Natural killer cell (primary cell): ENCODE data around the gene LBP. TPM values are rescaled to one million over a fixed set of nuclear protein-coding genes. Genes with fewer than 3 reads are reported as not detected.

Experiments
- ATAC-seq, 3 donors: fragments of 150-1000 bp in 2 of 3; fragments of 200-7000 bp in 1 of 3; cut with Tn5 transposase; 1 replicate in 1 of 3; 2 replicates in 2 of 3; pipeline ENCODE4 v1.10.0; 2021; ENCODE audit warnings: mild to moderate bottlenecking in 2 of 3, moderate library complexity in 2 of 3
- DNase-seq, 2 donors: peaks; one replicate each; pipeline versions ENCODE4 v3.0.0 to v3.0.0-alpha.2; 2013 to 2021; ENCODE audit warnings: mixed read lengths in 1 of 2
- H3K27ac ChIP-seq: one replicate; pipeline ENCODE4 v1.5.1; 2013; ENCODE audit warnings: mild to moderate bottlenecking, low read length
- H3K27me3 ChIP-seq: one replicate; pipeline ENCODE4 v1.6.1; 2013; ENCODE audit warnings: low read length; ENCODE audit not compliant: control insufficient read depth, insufficient read depth
- H3K36me3 ChIP-seq: one replicate; pipeline ENCODE4 v1.6.1; 2013; ENCODE audit warnings: low read length; ENCODE audit not compliant: control insufficient read depth, insufficient read depth
- H3K4me1 ChIP-seq: one replicate; pipeline ENCODE4 v1.6.1; 2013; ENCODE audit warnings: low read length; ENCODE audit not compliant: control insufficient read depth, insufficient read depth
- H3K4me3 ChIP-seq: one replicate; pipeline ENCODE4 v1.5.1; 2013; ENCODE audit warnings: low read length
- H3K9me3 ChIP-seq: one replicate; pipeline ENCODE4 v1.6.1; 2013; ENCODE audit warnings: low read length; ENCODE audit not compliant: control insufficient read depth, insufficient read depth
- H3K27ac Mint-ChIP-seq, 2 donors: one replicate each; pipeline ENCODE4 v1.8.0; 2022; ENCODE audit warnings: mild to moderate bottlenecking in 2 of 2, mixed read lengths in 2 of 2, moderate library complexity in 1 of 2
- H3K27me3 Mint-ChIP-seq, 2 donors: one replicate each; pipeline ENCODE4 v1.8.0; 2022; ENCODE audit warnings: low read depth in 2 of 2, mixed read lengths in 2 of 2
- H3K36me3 Mint-ChIP-seq: one replicate; pipeline ENCODE4 v1.8.0; 2022; ENCODE audit warnings: mixed read lengths
- H3K4me1 Mint-ChIP-seq, 2 donors: one replicate each; pipeline ENCODE4 v1.8.0; 2022; ENCODE audit warnings: mixed read lengths in 2 of 2
- H3K4me3 Mint-ChIP-seq: one replicate; pipeline ENCODE4 v1.8.0; 2022; ENCODE audit warnings: mild to moderate bottlenecking, moderate library complexity, mixed read lengths
- H3K9me3 Mint-ChIP-seq, 2 donors: one replicate each; pipeline ENCODE4 v1.8.0; 2022; ENCODE audit warnings: mixed read lengths in 2 of 2
- WGBS: methylation state at CpG from one replicate; pipeline ENCODE4 v1.1.7; 2013; ENCODE audit warnings: missing lambda C conversion rate; ENCODE audit not compliant: insufficient coverage; 5-methylcytosine and 5-hydroxymethylcytosine counted together
- intact Hi-C: fragments of 100-400 bp; cut with micrococcal nuclease; formaldehyde crosslinking; loops from one replicate; pipeline ENCODE4 v1.14.2; 2022
- total RNA-seq, 4 donors: library from RNA; stranded (reverse); fragments of 120-200 nt in 1 of 4; gene quantifications; one replicate each; pipeline versions ENCODE4 v1.2.3 to v1.2.4, GENCODE V29; 2013 to 2022
- TF ChIP-seq, protein P1 (sequence below): fragments of 200-600 bp; IDR thresholded peaks from one replicate; pipeline ENCODE4 v1.8.0; 2022; ENCODE audit warnings: antibody characterized with exemption

Gene LBP, protein sequence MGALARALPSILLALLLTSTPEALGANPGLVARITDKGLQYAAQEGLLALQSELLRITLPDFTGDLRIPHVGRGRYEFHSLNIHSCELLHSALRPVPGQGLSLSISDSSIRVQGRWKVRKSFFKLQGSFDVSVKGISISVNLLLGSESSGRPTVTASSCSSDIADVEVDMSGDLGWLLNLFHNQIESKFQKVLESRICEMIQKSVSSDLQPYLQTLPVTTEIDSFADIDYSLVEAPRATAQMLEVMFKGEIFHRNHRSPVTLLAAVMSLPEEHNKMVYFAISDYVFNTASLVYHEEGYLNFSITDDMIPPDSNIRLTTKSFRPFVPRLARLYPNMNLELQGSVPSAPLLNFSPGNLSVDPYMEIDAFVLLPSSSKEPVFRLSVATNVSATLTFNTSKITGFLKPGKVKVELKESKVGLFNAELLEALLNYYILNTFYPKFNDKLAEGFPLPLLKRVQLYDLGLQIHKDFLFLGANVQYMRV
- not detected for total RNA-seq
- total RNA-seq (2013), result not detected

DNA sequence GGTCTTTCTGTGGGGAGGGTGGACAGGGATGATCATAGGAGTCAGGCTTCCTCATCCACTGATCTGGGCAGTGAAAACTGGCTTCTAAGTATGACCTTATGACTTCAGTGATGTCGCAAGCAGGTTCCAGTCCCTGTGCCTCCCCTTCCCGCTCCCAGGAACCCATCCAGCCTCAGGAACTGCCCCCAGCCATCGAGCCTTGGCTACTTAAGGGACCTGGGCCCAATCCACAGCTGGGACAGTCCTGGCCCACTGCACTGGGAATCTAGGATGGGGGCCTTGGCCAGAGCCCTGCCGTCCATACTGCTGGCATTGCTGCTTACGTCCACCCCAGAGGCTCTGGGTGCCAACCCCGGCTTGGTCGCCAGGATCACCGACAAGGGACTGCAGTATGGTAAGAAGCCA, at the start of gene LBP:
TSS of gene LBP (plus strand) at position 236 of the 405 bp plus-strand sequence. CDS start at position 271, 35 bp downstream.
- no peak within 1 kb of the TSS for H3K4me3 Mint-ChIP-seq
- peaks cover 0 to 3% of the 10 kb centered on the region in 2 donors for H3K27me3 Mint-ChIP-seq

DNA sequence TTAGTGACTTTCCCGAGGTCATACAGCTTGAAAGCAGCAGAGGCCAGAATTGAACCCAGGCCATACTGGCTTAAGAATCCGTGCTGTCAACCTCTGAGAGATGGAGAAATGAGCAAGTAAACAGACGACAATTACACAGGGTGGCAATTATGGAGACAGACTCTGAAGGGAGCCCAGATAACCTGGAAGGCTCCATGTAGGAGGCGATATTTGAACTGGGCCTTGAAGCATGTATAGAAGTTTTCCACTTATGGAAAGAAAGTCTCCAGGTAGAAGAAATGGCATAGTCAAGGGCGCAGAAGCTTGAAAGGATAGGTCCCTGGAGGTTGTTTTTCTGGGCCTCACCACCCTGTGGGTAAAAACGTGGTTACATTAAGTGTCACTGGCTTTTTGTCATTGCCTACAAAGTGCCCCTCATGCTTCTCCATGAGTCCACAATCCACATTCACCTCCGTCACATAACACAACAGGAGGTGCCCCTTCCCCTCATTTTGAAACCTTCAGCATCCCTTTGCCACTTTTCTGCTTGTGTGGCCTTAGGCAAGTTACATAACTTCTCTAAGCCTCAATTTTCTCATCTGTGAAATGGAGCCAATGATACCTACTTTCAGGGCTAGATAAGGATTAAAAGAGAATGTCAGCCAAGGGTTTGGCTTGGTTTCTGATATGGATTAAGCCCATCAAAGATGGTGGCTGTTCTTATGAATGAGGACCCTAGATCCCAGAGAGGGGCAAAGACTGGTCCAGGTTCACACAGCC, 48.2 kb upstream of the LBP start:
- ATAC-seq (no peak), DNase-seq (no peak)
- WGBS, result 88% methylated on average over 7 of the region's 7 CpGs
- intact Hi-C loops, result no loop called here
- Mint-ChIP-seq H3K4me1 (peaks cover 4 to 7% of the 10 kb centered on the region in 2 donors), H3K9me3 (no peaks in the 10 kb centered on the region), H3K27me3 (peaks cover 23 to 29% of the 10 kb centered on the region in 2 donors), H3K36me3 (no peaks in the 10 kb centered on the region), H3K4me3 (no peak overlapping the region), H3K27ac (no peak overlapping the region)
- H3K36me3 ChIP-seq, result no peaks in the 10 kb centered on the region
- no peaks in the 10 kb centered on the region for H3K27me3 ChIP-seq
- H3K4me3 ChIP-seq, result no peak overlapping the region
- peaks cover 3% of the 10 kb centered on the region for H3K4me1 ChIP-seq
- H3K9me3 ChIP-seq, result no peaks in the 10 kb centered on the region
- no peak overlapping the region for H3K27ac ChIP-seq
- TF ChIP-seq, protein P1, sequence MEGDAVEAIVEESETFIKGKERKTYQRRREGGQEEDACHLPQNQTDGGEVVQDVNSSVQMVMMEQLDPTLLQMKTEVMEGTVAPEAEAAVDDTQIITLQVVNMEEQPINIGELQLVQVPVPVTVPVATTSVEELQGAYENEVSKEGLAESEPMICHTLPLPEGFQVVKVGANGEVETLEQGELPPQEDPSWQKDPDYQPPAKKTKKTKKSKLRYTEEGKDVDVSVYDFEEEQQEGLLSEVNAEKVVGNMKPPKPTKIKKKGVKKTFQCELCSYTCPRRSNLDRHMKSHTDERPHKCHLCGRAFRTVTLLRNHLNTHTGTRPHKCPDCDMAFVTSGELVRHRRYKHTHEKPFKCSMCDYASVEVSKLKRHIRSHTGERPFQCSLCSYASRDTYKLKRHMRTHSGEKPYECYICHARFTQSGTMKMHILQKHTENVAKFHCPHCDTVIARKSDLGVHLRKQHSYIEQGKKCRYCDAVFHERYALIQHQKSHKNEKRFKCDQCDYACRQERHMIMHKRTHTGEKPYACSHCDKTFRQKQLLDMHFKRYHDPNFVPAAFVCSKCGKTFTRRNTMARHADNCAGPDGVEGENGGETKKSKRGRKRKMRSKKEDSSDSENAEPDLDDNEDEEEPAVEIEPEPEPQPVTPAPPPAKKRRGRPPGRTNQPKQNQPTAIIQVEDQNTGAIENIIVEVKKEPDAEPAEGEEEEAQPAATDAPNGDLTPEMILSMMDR, result no peak

More for the DNA sequence above, at the start of gene LBP:
- ATAC-seq, result no peak
- Histone ChIP-seq H3K27ac (no peak within 1 kb of the TSS), H3K9me3 (no peaks in the 10 kb centered on the region), H3K36me3 (no peaks in the 10 kb centered on the region), H3K4me1 (no peaks in the 10 kb centered on the region), H3K27me3 (no peaks in the 10 kb centered on the region), H3K4me3 (no peak within 1 kb of the TSS)
- TF ChIP-seq, protein P1, result no peak
- Mint-ChIP-seq H3K36me3 (no peaks in the 10 kb centered on the region), H3K9me3 (no peaks in the 10 kb centered on the region), H3K4me1 (no peaks in the 10 kb centered on the region), H3K27ac (no peak within 1 kb of the TSS)
- DNase-seq, result no peak
- intact Hi-C loops, result no loop called here
- WGBS, result 89% methylated on average over 8 of the region's 8 CpGs

DNA sequence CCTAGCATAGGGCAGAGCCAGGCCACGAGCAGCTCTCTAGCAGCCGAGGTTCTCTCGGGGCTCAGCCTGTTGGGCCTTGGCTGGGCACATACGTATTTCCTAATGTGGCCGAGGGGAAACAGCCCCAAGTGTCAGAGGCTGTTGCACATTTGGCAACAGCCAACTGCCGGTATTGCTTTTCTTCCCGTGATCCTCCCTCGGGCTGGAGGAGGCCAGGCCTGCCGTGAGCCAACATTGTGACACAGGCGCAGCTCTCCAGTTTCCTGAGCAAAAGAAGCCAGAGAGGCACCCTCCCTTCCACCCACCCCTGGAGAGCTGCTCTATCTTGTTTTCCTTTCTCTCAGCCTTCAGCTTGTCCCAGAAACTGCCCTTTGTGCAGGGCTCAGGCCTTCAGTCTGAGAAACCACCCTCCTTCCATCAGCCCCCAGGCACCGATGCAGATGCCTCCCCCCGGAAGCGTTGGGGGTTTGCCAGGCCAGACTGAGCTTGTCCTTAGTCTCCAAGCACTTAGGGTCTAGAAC, 47.5 kb upstream of the LBP start:
- DNase-seq (no peak), ATAC-seq (no peak)
- Histone ChIP-seq H3K27ac (no peak overlapping the region), H3K36me3 (no peaks in the 10 kb centered on the region), H3K9me3 (no peaks in the 10 kb centered on the region), H3K27me3 (no peaks in the 10 kb centered on the region), H3K4me1 (peaks cover 6% of the 10 kb centered on the region), H3K4me3 (no peak overlapping the region)
- Mint-ChIP-seq H3K36me3 (no peaks in the 10 kb centered on the region), H3K27ac (no peak overlapping the region), H3K4me3 (no peak overlapping the region), H3K4me1 (peaks cover 11 to 15% of the 10 kb centered on the region in 2 donors), H3K9me3 (no peaks in the 10 kb centered on the region), H3K27me3 (peaks cover 24 to 36% of the 10 kb centered on the region in 2 donors)
- TF ChIP-seq, protein P1, result no peak
- intact Hi-C loops, result no loop called here
- 52% methylated on average over 13 of the region's 13 CpGs for WGBS
